Neuronal stem cell (in vitro differentiated cells): ENCODE results near the gene CPSF4L.
A peak's percentile ranks its signal among the peaks of the same experiment; 100 is the strongest.
"Not testable (repeated sequence)": the region's sequence is repeated elsewhere in the genome, so short reads cannot be mapped to it uniquely, and the experiment has no call there.

ENCODE experiments used
- DNase-seq: peaks from one replicate; pipeline ENCODE4 v3.0.0-alpha.2; 2013; ENCODE audit warnings: low spot score
- H2AFZ ChIP-seq: one replicate; pipeline ENCODE4 v1.6.1; 2013; ENCODE audit warnings: mild to moderate bottlenecking, low read length, inconsistent platforms
- H2AK5ac ChIP-seq: 2 replicates; pipeline ENCODE4 v1.6.1; 2013; ENCODE audit warnings: low read depth, mild to moderate bottlenecking, inconsistent platforms, low read length, moderate library complexity, mixed read lengths
- H2BK120ac ChIP-seq: 2 replicates; pipeline ENCODE4 v1.6.1; 2013; ENCODE audit warnings: low read depth, mild to moderate bottlenecking, inconsistent platforms, low read length, moderate library complexity, mixed read lengths
- H2BK12ac ChIP-seq: one replicate; pipeline ENCODE4 v1.6.1; 2013; ENCODE audit warnings: low read length, inconsistent platforms
- H2BK15ac ChIP-seq: 2 replicates; pipeline ENCODE4 v1.6.1; 2013; ENCODE audit warnings: mild to moderate bottlenecking, low read length, inconsistent platforms, mixed read lengths
- H2BK5ac ChIP-seq: one replicate; pipeline ENCODE4 v1.6.1; 2013; ENCODE audit warnings: inconsistent platforms, mild to moderate bottlenecking, low read length, moderate library complexity
- H3K14ac ChIP-seq: one replicate; pipeline ENCODE4 v1.6.1; 2013; ENCODE audit warnings: low read length, inconsistent platforms
- H3K18ac ChIP-seq: 2 replicates; pipeline ENCODE4 v1.6.1; 2013; ENCODE audit warnings: low read length, inconsistent platforms
- H3K23ac ChIP-seq: 2 replicates; pipeline ENCODE4 v1.6.1; 2013; ENCODE audit warnings: low read depth, mild to moderate bottlenecking, mixed read lengths, low read length, inconsistent platforms; ENCODE audit not compliant: poor library complexity
- H3K27ac ChIP-seq: replicated peaks from 3 replicates; pipeline ENCODE4 v1.5.1; 2013; ENCODE audit warnings: low read length, inconsistent platforms
- H3K27me3 ChIP-seq, 3 experiments: 2 replicates each; pipeline ENCODE4 v1.6.1; 2013; ENCODE audit warnings: low read length in 3 of 3, mild to moderate bottlenecking in 2 of 3, inconsistent platforms in 1 of 3, low read depth in 1 of 3, mixed read lengths in 1 of 3, moderate library complexity in 1 of 3; ENCODE audit not compliant: control insufficient read depth in 3 of 3, insufficient read depth in 3 of 3
- H3K36me3 ChIP-seq, 2 donors: replicated peaks in 1 of 2; 2 replicates each; pipeline ENCODE4 v1.6.1; 2013; ENCODE audit warnings: low read length in 2 of 2; ENCODE audit not compliant: control insufficient read depth in 2 of 2, insufficient read depth in 2 of 2
- H3K4ac ChIP-seq: 2 replicates; pipeline ENCODE4 v1.6.1; 2013; ENCODE audit warnings: inconsistent platforms, mild to moderate bottlenecking, low read length, moderate library complexity
- H3K4me1 ChIP-seq, 2 donors: 1 replicate in 1 of 2; 2 replicates in 1 of 2; pipeline ENCODE4 v1.6.1; 2013; ENCODE audit warnings: low read length in 2 of 2, low read depth in 1 of 2; ENCODE audit not compliant: control insufficient read depth in 2 of 2, insufficient read depth in 1 of 2
- H3K4me2 ChIP-seq: one replicate; pipeline ENCODE4 v1.6.1; 2013; ENCODE audit warnings: mild to moderate bottlenecking, low read length, inconsistent platforms; ENCODE audit not compliant: insufficient read depth, poor library complexity, severe bottlenecking
- H3K4me3 ChIP-seq, 2 donors: 2 replicates each; pipeline ENCODE4 v1.5.1; 2013; ENCODE audit warnings: low read length in 2 of 2, mild to moderate bottlenecking in 2 of 2, inconsistent platforms in 1 of 2, moderate library complexity in 1 of 2
- H3K79me1 ChIP-seq: one replicate; pipeline ENCODE4 v1.6.1; 2013; ENCODE audit warnings: low read depth, mild to moderate bottlenecking, inconsistent platforms, low read length, moderate library complexity
- H3K9ac ChIP-seq: one replicate; pipeline ENCODE4 v1.6.1; 2013; ENCODE audit warnings: mild to moderate bottlenecking, low read depth, low read length, inconsistent platforms; ENCODE audit not compliant: poor library complexity
- H3K9me3 ChIP-seq, 2 donors: replicated peaks in 1 of 2; 2 replicates each; pipeline versions ENCODE3 to v1.6.1; 2013; ENCODE audit warnings: low read length in 2 of 2, mild to moderate bottlenecking in 2 of 2, inconsistent platforms in 1 of 2, low read depth in 1 of 2, mixed read lengths in 1 of 2, moderate library complexity in 1 of 2; ENCODE audit not compliant: control insufficient read depth in 2 of 2, insufficient read depth in 1 of 2
- H4K8ac ChIP-seq: one replicate; pipeline ENCODE4 v1.6.1; 2013; ENCODE audit warnings: low read depth, mild to moderate bottlenecking, inconsistent platforms, low read length, moderate library complexity
- H4K91ac ChIP-seq: one replicate; pipeline ENCODE4 v1.6.1; 2013; ENCODE audit warnings: low read length, low read depth, mild to moderate bottlenecking, inconsistent platforms; ENCODE audit not compliant: poor library complexity
- WGBS, 2 donors: extraction: QIAGEN DNeasy Blood & Tissue Kit; methylation state at CpG; one replicate each; pipeline ENCODE4 v1.1.7; 2013; ENCODE audit warnings: missing lambda C conversion rate in 2 of 2, mixed read lengths in 1 of 2; ENCODE audit not compliant: insufficient read length in 2 of 2, insufficient replicate concordance in 1 of 2; ENCODE audit errors: extremely low coverage in 2 of 2; 5-methylcytosine and 5-hydroxymethylcytosine counted together

The CPSF4L gene

DNA sequence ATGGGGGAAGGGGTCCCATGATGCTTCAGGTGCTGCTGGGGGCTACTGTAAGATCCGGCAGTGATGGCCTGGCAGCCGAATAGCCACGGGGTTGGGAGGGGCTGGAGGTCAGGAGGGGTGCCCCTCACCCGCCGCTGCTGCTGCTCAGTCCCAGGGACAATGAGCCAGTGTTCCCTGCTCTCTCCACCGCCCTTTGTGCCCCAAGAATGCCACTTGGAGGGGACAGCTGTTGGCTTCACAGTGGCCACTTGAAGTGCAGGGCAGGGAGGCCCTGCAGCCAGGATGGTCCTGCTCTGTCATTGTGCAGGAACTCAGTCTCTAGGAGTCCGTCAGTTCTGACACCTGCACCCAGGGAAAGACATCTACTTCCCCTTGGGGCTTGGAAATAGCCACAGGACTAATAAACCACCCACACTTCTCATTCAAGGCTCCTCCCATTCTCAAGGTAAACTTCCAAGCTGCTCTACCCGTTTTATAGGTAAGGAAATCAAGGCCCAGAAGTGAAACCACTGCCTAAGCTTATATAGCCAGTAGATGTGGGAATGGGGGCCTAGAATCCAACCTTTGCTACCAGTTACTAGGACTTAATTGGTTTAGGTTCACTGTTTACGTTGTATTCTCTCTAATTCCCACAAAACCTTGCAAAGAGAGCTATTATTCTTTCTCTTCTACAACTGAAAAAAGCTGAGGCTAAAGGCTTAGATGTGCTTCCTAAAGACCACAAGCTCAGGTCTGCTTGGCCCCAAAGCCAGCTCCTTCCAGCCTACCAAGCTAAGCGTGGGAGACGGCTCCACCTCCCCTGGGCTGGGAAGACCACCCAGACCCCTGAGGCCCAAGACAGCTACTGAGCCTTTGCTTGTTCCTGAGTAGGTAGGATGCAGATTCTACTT lies 6.2 kb upstream of the CPSF4L start:
- Histone ChIP-seq H2BK5ac (peak overlapping the region; percentile 43), H3K36me3 (no peaks in the 10 kb centered on the region), H4K8ac (no peak overlapping the region), H4K91ac (no peak overlapping the region), H3K4ac (no peak overlapping the region), H3K4me1 (peaks cover 13 to 15% of the 10 kb centered on the region in 2 donors), H2AK5ac (peak overlapping the region; percentile 90), H2BK15ac (peak overlapping the region; percentile 92), H3K9ac (no peak overlapping the region), H2BK120ac (no peak overlapping the region), H3K79me1 (no peaks in the 10 kb centered on the region), H2AFZ (no peak overlapping the region), H2BK12ac (no peak overlapping the region), H3K18ac (peak overlapping the region; percentile 82), H3K9me3 (peaks cover 0 to 3% of the 10 kb centered on the region in 2 donors), H3K27ac (no peak overlapping the region), H3K4me3 (no peak overlapping the region), H3K4me2 (no peak overlapping the region), H3K14ac (no peak overlapping the region), H3K23ac (no peak overlapping the region), H3K27me3 (no peaks in the 10 kb centered on the region)
- no CpG with 5 or more reads among the region's 11 CpGs for WGBS, 2 donors
- DNase-seq, result no peak

DNA sequence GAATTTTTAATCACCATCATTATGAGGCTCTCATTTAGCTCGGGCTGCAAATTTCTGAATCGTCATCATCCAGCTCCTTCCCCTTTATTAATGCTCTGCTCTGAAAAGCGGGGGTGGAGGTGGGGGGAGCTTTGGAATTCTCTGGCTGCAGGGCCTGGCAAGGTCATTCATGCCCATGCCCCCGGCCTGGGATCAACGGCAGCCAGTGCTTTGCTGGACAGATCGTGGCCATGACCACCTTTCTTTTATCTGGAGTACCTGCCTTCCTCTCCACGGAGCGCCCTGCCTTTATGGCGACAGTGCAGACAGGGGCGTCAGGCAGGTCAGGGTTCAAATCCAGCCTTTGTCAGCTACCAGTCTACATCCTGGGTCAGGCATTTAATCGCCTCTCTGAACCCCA lies 5.1 kb upstream of the CPSF4L start:
- no peak overlapping the region for H2BK120ac ChIP-seq
- H3K27me3 ChIP-seq, result no peaks in the 10 kb centered on the region
- H2BK5ac ChIP-seq, result no peak overlapping the region
- H3K18ac ChIP-seq, result peak overlapping the region; percentile 49
- H4K8ac ChIP-seq, result no peak overlapping the region
- H3K36me3 ChIP-seq, result no peaks in the 10 kb centered on the region
- H3K23ac ChIP-seq, result no peak overlapping the region
- no peak overlapping the region for H3K4me3 ChIP-seq
- no peak overlapping the region for H3K9ac ChIP-seq
- no CpG with 5 or more reads among the region's 11 CpGs for WGBS, 2 donors
- H3K79me1 ChIP-seq, result no peaks in the 10 kb centered on the region
- H4K91ac ChIP-seq, result no peak overlapping the region
- DNase-seq, result no peak
- no peak overlapping the region for H2AFZ ChIP-seq
- H2AK5ac ChIP-seq, result no peak overlapping the region
- no peak overlapping the region for H3K14ac ChIP-seq
- H2BK12ac ChIP-seq, result no peak overlapping the region
- peaks cover 24% of the 10 kb centered on the region in 2 donors for H3K4me1 ChIP-seq
- no peak overlapping the region for H2BK15ac ChIP-seq
- H3K9me3 ChIP-seq, result peaks cover 0 to 3% of the 10 kb centered on the region in 2 donors
- H3K27ac ChIP-seq, result no peak overlapping the region
- no peak overlapping the region for H3K4me2 ChIP-seq
- H3K4ac ChIP-seq, result no peak overlapping the region

DNA sequence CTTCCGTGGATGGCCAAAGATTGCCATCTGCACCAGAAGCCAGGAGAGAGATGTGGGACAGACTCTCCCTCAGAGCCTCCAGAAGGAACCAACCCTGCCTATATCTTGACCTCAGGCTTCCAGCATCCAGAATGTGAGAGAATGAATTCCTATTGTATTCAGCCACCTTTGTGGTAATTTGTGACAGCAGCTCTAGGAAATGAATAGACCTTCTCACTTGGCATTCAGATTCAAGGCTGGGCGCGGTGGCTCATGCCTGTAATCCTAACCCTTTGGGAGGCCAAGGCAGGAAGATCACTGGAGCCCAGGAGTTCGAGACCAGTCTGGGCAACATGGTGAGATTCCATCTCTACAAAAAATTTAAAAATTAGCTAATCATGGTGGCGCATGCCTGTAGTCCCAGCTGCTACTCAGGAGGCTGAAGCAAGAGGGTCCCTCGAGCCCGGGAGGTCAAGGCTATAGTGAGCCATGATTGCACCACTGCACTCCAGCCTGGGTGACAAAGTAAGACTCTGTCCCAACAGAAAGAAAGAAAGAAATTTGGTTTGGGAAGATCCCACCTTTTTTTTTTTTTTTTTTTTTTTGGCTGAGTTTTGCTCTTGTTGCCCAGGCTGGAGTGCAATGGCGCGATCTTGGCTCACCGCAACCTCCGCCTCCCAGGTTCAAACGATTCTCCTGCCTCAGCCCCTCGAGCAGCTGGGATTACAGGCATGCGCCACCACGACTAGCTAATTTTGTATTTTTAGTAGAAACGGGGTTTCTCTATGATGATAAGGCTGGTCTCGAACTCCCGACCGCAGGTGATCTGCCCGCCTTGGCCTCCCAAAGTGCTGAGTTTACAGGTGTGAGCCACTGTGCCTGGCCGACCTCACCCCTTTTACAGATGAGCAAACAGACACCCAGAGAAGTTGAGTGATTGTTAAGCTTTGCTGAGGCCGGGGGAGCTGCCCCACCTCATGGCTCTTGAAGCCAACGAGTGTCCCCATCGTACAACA lies 4.3 kb upstream of the CPSF4L start:
- H3K4me1 ChIP-seq, result peaks cover 27% of the 10 kb centered on the region in 2 donors
- WGBS, 2 donors, result no CpG with 5 or more reads among the region's 24 CpGs
- H3K36me3 ChIP-seq, result no peaks in the 10 kb centered on the region
- H2BK12ac ChIP-seq, result no peak overlapping the region
- no peak overlapping the region for H4K91ac ChIP-seq
- no peak overlapping the region for H2BK5ac ChIP-seq
- peak overlapping the region; percentile 42 for H2AK5ac ChIP-seq
- no peak overlapping the region for H3K14ac ChIP-seq
- no peak overlapping the region for H3K27ac ChIP-seq
- H3K27me3 ChIP-seq, result no peaks in the 10 kb centered on the region
- no peak overlapping the region for H3K4me3 ChIP-seq
- H3K18ac ChIP-seq, result no peak overlapping the region
- H2BK120ac ChIP-seq, result no peak overlapping the region
- H2AFZ ChIP-seq, result no peak overlapping the region
- H3K4ac ChIP-seq, result no peak overlapping the region
- DNase-seq, result no peak
- no peaks in the 10 kb centered on the region for H3K79me1 ChIP-seq
- no peak overlapping the region for H3K23ac ChIP-seq
- H3K9me3 ChIP-seq, result peaks cover 0 to 3% of the 10 kb centered on the region in 2 donors
- H4K8ac ChIP-seq, result no peak overlapping the region
- H2BK15ac ChIP-seq, result no peak overlapping the region
- H3K9ac ChIP-seq, result no peak overlapping the region
- no peak overlapping the region for H3K4me2 ChIP-seq

DNA sequence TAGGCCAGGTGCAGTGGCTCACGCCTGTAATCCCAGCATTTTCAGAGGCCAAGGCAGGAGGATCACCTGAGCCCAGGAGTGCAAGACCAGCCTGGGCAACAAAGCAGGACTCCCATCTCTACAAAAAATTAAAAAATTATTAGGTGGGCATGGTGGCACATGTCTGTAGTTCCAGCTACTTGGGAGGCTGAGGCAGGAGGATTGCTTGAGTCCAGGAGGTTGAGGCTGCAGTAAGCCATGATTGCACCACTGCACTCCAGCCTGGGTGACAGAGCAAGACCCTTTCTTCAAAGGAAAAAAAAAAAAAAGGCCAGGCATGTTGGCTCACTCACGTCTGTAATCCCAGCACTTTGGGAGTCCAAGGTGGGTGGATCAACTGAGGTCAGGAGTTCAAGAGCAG lies 2.8 kb upstream of the CPSF4L start:
- H3K27ac ChIP-seq, H2BK12ac ChIP-seq, H3K23ac ChIP-seq, H2BK15ac ChIP-seq, H4K91ac ChIP-seq, H3K9me3 ChIP-seq, H2AK5ac ChIP-seq, H3K14ac ChIP-seq, H2BK120ac ChIP-seq, H4K8ac ChIP-seq, H3K79me1 ChIP-seq, DNase-seq, H2AFZ ChIP-seq, H3K9ac ChIP-seq, H2BK5ac ChIP-seq, H3K4me2 ChIP-seq, H3K4ac ChIP-seq, H3K27me3 ChIP-seq, H3K4me3 ChIP-seq, H3K36me3 ChIP-seq, H3K18ac ChIP-seq: not testable (repeated sequence)
- WGBS, 2 donors, result no CpG with 5 or more reads among the region's 2 CpGs
- H3K4me1 ChIP-seq, result peaks cover 27% of the 10 kb centered on the region in 2 donors
